NCI-H1105 treated with DMSO at 0.1 percent for 48 hours (cell line): ENCODE measurements around the gene MRPL10.

Source experiments
- DNase-seq: peaks from one replicate; lab custom pipeline; 2025; lab: John Stamatoyannopoulos, UW

The MRPL10 gene

GRCh38 chr17:47812146-47812920, 19.0 kb downstream of the MRPL10 start:
- no peak for DNase-seq

GRCh38 chr17:47811709-47812108, 19.6 kb downstream of the MRPL10 start:
- DNase-seq: no peak

GRCh38 chr17:47810901-47811635, 20.3 kb downstream of the MRPL10 start:
- DNase-seq: no peak

- no peak for DNase-seq
Measured at GRCh38 chr17:47810200-47810821, 21.0 kb downstream of the MRPL10 start.

- no peak for DNase-seq
Measured at GRCh38 chr17:47808830-47809480, 22.4 kb downstream of the MRPL10 start.

- no peak for DNase-seq
Measured at GRCh38 chr17:47808036-47808829, 23.1 kb downstream of the MRPL10 start.

GRCh38 chr17:47807421-47807820, 23.9 kb downstream of the MRPL10 start:
- no peak for DNase-seq

- no peak for DNase-seq
Measured at GRCh38 chr17:47806913-47807255, 24.5 kb downstream of the MRPL10 start.

GRCh38 chr17:47806026-47806912, 25.1 kb downstream of the MRPL10 start:
- no peak for DNase-seq

GRCh38 chr17:47804461-47804860, 26.9 kb downstream of the MRPL10 start:
- DNase-seq: no peak

- no peak for DNase-seq
Measured at GRCh38 chr17:47803751-47804150, 27.6 kb downstream of the MRPL10 start.

- DNase-seq: no peak
Measured at GRCh38 chr17:47803201-47803600, 28.1 kb downstream of the MRPL10 start.

GRCh38 chr17:47802341-47803022, 28.9 kb downstream of the MRPL10 start:
- DNase-seq: peak; percentile 71

GRCh38 chr17:47801906-47802305, 29.4 kb downstream of the MRPL10 start:
- no peak for DNase-seq

GRCh38 chr17:47801176-47801765, 30.1 kb downstream of the MRPL10 start:
- no peak for DNase-seq

- DNase-seq: no peak
Measured at GRCh38 chr17:47800686-47801085, 30.7 kb downstream of the MRPL10 start.

- DNase-seq: no peak
Measured at GRCh38 chr17:47797797-47798196, 33.5 kb downstream of the MRPL10 start.

GRCh38 chr17:47792979-47793378, 38.4 kb downstream of the MRPL10 start:
- no peak for DNase-seq

- no peak for DNase-seq
Measured at GRCh38 chr17:47792457-47792856, 38.9 kb downstream of the MRPL10 start.

- DNase-seq: no peak
Measured at GRCh38 chr17:47791025-47791424, 40.3 kb downstream of the MRPL10 start.
